ENCODE data around the gene MKI67.

MKI67 gene

GRCh38 chr10:128070721-128071416 is 55.4 kb downstream of the MKI67 start:
- DNase-seq, result no peak
- Mint-ChIP-seq H3K4me1 (peaks cover 22% of the 10 kb centered on the region), H3K4me3 (peak overlapping the region; percentile 43), H3K9me3 (no peaks in the 10 kb centered on the region), H3K27me3 (ENCODE audit: low read depth, poor library complexity) (peaks cover 18% of the 10 kb centered on the region), H3K27ac (peak overlapping the region; percentile 84), H3K36me3 (ENCODE audit: low read depth) (peaks cover 6% of the 10 kb centered on the region)
- no peak for TF ChIP-seq CTCF (IDR thresholded peaks at IDR 0.05)

- Mint-ChIP-seq H3K36me3 (ENCODE audit: low read depth) (peaks cover 6% of the 10 kb centered on the region), H3K27me3 (ENCODE audit: low read depth, poor library complexity) (peaks cover 20% of the 10 kb centered on the region), H3K4me3 (no peak overlapping the region), H3K4me1 (peaks cover 22% of the 10 kb centered on the region), H3K27ac (no peak overlapping the region), H3K9me3 (no peaks in the 10 kb centered on the region)
- TF ChIP-seq CTCF (IDR thresholded peaks at IDR 0.05), result no peak
- no peak for DNase-seq
Observed at GRCh38 chr10:128070161-128070560, 56.1 kb downstream of the MKI67 start.

- Mint-ChIP-seq H3K36me3 (ENCODE audit: low read depth) (peaks cover 6% of the 10 kb centered on the region), H3K4me3 (no peak overlapping the region), H3K27ac (no peak overlapping the region), H3K4me1 (peaks cover 25% of the 10 kb centered on the region), H3K9me3 (no peaks in the 10 kb centered on the region), H3K27me3 (ENCODE audit: low read depth, poor library complexity) (peaks cover 15% of the 10 kb centered on the region)
- peak; percentile 85 for TF ChIP-seq CTCF (IDR thresholded peaks at IDR 0.05)
- DNase-seq, result peak; percentile 87
Observed at GRCh38 chr10:128069351-128070051, 56.7 kb downstream of the MKI67 start.

- no peak for DNase-seq
- no peak for TF ChIP-seq CTCF (IDR thresholded peaks at IDR 0.05)
- no peaks in the 10 kb centered on the region for H3K9me3 Mint-ChIP-seq
- H3K27ac Mint-ChIP-seq, result no peak overlapping the region
- H3K4me3 Mint-ChIP-seq, result no peak overlapping the region
- H3K27me3 Mint-ChIP-seq (ENCODE audit: low read depth, poor library complexity), result peaks cover 11% of the 10 kb centered on the region
- H3K36me3 Mint-ChIP-seq (ENCODE audit: low read depth), result peaks cover 6% of the 10 kb centered on the region
- peaks cover 30% of the 10 kb centered on the region for H3K4me1 Mint-ChIP-seq
Observed at GRCh38 chr10:128068398-128069285, 57.6 kb downstream of the MKI67 start.

- no peaks in the 10 kb centered on the region for H3K9me3 Mint-ChIP-seq
- no peak for TF ChIP-seq CTCF (IDR thresholded peaks at IDR 0.05)
- no peak for DNase-seq
- H3K27ac Mint-ChIP-seq, result no peak overlapping the region
- peaks cover 6% of the 10 kb centered on the region for H3K36me3 Mint-ChIP-seq (ENCODE audit: low read depth)
- H3K4me1 Mint-ChIP-seq, result peaks cover 38% of the 10 kb centered on the region
- no peak overlapping the region for H3K4me3 Mint-ChIP-seq
- peaks cover 9% of the 10 kb centered on the region for H3K27me3 Mint-ChIP-seq (ENCODE audit: low read depth, poor library complexity)
Observed at GRCh38 chr10:128067691-128068397, 58.4 kb downstream of the MKI67 start.

Measured in nephron progenitor cell (in vitro differentiated cells).